ENCODE measurements around the gene FXYD7.
A peak's percentile ranks its signal among the peaks of the same experiment; 100 is the strongest.
"Not testable (repeated sequence)": the region's sequence is repeated elsewhere in the genome, so short reads cannot be mapped to it uniquely, and the experiment has no call there.

Gene FXYD7

GRCh38 chr19:35150445-35150844 lies 7.4 kb downstream of the FXYD7 start:
- TF ChIP-seq GABPA (IDR thresholded peaks at IDR 0.05; ENCODE audit: low read depth): no peak
- TF ChIP-seq, protein P1, sequence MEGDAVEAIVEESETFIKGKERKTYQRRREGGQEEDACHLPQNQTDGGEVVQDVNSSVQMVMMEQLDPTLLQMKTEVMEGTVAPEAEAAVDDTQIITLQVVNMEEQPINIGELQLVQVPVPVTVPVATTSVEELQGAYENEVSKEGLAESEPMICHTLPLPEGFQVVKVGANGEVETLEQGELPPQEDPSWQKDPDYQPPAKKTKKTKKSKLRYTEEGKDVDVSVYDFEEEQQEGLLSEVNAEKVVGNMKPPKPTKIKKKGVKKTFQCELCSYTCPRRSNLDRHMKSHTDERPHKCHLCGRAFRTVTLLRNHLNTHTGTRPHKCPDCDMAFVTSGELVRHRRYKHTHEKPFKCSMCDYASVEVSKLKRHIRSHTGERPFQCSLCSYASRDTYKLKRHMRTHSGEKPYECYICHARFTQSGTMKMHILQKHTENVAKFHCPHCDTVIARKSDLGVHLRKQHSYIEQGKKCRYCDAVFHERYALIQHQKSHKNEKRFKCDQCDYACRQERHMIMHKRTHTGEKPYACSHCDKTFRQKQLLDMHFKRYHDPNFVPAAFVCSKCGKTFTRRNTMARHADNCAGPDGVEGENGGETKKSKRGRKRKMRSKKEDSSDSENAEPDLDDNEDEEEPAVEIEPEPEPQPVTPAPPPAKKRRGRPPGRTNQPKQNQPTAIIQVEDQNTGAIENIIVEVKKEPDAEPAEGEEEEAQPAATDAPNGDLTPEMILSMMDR (IDR thresholded peaks at IDR 0.05; ENCODE audit: insufficient read depth, low read length): no peak
- TF ChIP-seq POLR2AphosphoS5 (IDR thresholded peaks at IDR 0.05; ENCODE audit: low read depth): no peak
- no peak for TF ChIP-seq REST (IDR thresholded peaks at IDR 0.05; ENCODE audit: insufficient replicate concordance, low read depth)
- TF ChIP-seq SPI1 (IDR thresholded peaks at IDR 0.05; ENCODE audit: borderline replicate concordance, low read depth): no peak
- DNase-seq (ENCODE audit: low read depth in 1 of 2, low spot score in 1 of 2): no peak
- no peak overlapping the region for H3K27ac ChIP-seq (replicated peaks)
- H3K27me3 ChIP-seq (ENCODE audit: insufficient read depth, poor library complexity, severe bottlenecking): no peaks in the 10 kb centered on the region
- H3K4me3 ChIP-seq (replicated peaks; ENCODE audit: insufficient read depth, low read length): no peak overlapping the region

- TF ChIP-seq GABPA (IDR thresholded peaks at IDR 0.05; ENCODE audit: low read depth): no peak
- no peak for TF ChIP-seq POLR2AphosphoS5 (IDR thresholded peaks at IDR 0.05; ENCODE audit: low read depth)
- no peak for TF ChIP-seq SPI1 (IDR thresholded peaks at IDR 0.05; ENCODE audit: borderline replicate concordance, low read depth)
- TF ChIP-seq, protein P1 (IDR thresholded peaks at IDR 0.05; ENCODE audit: insufficient read depth, low read length): no peak
- TF ChIP-seq REST (IDR thresholded peaks at IDR 0.05; ENCODE audit: insufficient replicate concordance, low read depth): no peak
- Histone ChIP-seq H3K27ac (replicated peaks) (no peak overlapping the region), H3K4me3 (replicated peaks; ENCODE audit: insufficient read depth, low read length) (no peak overlapping the region), H3K27me3 (ENCODE audit: insufficient read depth, poor library complexity, severe bottlenecking) (no peaks in the 10 kb centered on the region)
- no peak for DNase-seq (ENCODE audit: low read depth in 1 of 2, low spot score in 1 of 2)
These were observed 8.4 kb downstream of the FXYD7 start for GRCh38 chr19:35151273-35152065.

- H3K4me3 ChIP-seq (replicated peaks; ENCODE audit: insufficient read depth, low read length); H3K27ac ChIP-seq (replicated peaks); H3K27me3 ChIP-seq (ENCODE audit: insufficient read depth, poor library complexity, severe bottlenecking); DNase-seq (ENCODE audit: low read depth in 1 of 2, low spot score in 1 of 2): not testable (repeated sequence)
These were observed 10.1 kb downstream of the FXYD7 start for GRCh38 chr19:35153129-35153522.

- no peaks in the 10 kb centered on the region for H3K27me3 ChIP-seq (ENCODE audit: insufficient read depth, poor library complexity, severe bottlenecking)
- DNase-seq (ENCODE audit: low read depth in 1 of 2, low spot score in 1 of 2): peak; percentile 46 to 65
- H3K27ac ChIP-seq (replicated peaks): peak overlapping the region; percentile 90
- peak overlapping the region; percentile 88 for H3K4me3 ChIP-seq (replicated peaks; ENCODE audit: insufficient read depth, low read length)
- TF ChIP-seq REST (IDR thresholded peaks at IDR 0.05; ENCODE audit: insufficient replicate concordance, low read depth): no peak
- TF ChIP-seq, protein P1 (IDR thresholded peaks at IDR 0.05; ENCODE audit: insufficient read depth, low read length): peak; percentile 21
These were observed 10.9 kb downstream of the FXYD7 start for GRCh38 chr19:35153701-35154524.
